Kidney tubule cell (primary cell): ENCODE data around the gene C5.

ENCODE experiments used
- DNase-seq: peaks from one replicate; pipeline ENCODE4 v3.0.0-alpha.2; 2018; ENCODE audit warnings: low spot score

C5 gene

GRCh38 chr9:120909904-120910303 is 140.2 kb downstream of the C5 start:
- peak; percentile 91 for DNase-seq

GRCh38 chr9:120905315-120906164 is 144.5 kb downstream of the C5 start:
- DNase-seq = no peak

- DNase-seq = no peak
Observed at GRCh38 chr9:120904978-120905301, 145.1 kb downstream of the C5 start.

- no peak for DNase-seq
Observed at GRCh38 chr9:120904061-120904977, 145.8 kb downstream of the C5 start.

GRCh38 chr9:120902569-120903535 is 147.2 kb downstream of the C5 start:
- no peak for DNase-seq
